ENCODE measurements around the gene RABGAP1L.
"Not testable (repeated sequence)": the region's sequence is repeated elsewhere in the genome, so short reads cannot be mapped to it uniquely, and the experiment has no call there.

DNA sequence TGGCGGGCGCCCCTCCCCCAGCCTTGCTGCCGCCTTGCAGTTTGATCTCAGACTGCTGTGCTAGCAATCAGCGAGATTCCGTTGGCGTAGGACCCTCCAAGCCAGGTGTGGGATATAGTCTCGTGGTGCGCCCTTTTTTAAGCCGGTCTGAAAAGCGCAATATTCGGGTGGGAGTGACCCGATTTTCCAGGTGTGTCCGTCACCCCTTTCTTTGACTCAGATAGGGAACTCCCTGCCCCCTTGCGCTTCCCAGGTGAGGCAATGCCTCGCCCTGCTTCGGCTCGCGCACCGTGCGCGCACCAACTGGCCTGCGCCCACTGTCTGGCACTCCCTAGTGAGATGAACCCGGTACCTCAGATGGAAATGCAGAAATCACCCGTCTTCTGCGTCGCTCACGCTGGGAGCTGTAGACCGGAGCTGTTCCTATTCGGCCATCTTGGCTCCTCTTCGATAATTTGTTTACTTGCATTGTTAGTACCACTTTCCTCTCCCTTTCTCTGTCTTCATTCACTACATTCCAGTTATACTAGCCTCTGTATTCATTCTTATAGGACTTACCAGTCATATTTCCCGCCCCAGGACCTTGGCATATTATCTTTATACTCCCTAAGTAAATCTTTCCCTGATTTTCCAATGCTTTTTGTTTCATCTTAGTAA lies 79.7 kb downstream of the RABGAP1L start:
- TF ChIP-seq, protein P1, sequence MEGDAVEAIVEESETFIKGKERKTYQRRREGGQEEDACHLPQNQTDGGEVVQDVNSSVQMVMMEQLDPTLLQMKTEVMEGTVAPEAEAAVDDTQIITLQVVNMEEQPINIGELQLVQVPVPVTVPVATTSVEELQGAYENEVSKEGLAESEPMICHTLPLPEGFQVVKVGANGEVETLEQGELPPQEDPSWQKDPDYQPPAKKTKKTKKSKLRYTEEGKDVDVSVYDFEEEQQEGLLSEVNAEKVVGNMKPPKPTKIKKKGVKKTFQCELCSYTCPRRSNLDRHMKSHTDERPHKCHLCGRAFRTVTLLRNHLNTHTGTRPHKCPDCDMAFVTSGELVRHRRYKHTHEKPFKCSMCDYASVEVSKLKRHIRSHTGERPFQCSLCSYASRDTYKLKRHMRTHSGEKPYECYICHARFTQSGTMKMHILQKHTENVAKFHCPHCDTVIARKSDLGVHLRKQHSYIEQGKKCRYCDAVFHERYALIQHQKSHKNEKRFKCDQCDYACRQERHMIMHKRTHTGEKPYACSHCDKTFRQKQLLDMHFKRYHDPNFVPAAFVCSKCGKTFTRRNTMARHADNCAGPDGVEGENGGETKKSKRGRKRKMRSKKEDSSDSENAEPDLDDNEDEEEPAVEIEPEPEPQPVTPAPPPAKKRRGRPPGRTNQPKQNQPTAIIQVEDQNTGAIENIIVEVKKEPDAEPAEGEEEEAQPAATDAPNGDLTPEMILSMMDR (IDR thresholded peaks at IDR 0.05; ENCODE audit: low read depth, low read length), result not testable (repeated sequence)
- TF ChIP-seq POLR2A (IDR thresholded peaks at IDR 0.05; ENCODE audit: extremely low read depth, insufficient read length); MYC (IDR thresholded peaks at IDR 0.05; ENCODE audit: low read depth, low read length): not testable (repeated sequence)
- TF ChIP-seq, protein P2, sequence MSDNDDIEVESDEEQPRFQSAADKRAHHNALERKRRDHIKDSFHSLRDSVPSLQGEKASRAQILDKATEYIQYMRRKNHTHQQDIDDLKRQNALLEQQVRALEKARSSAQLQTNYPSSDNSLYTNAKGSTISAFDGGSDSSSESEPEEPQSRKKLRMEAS (IDR thresholded peaks at IDR 0.05; ENCODE audit: low read depth, low read length), result not testable (repeated sequence)
